G401 (cell line): Measurements from ENCODE around the gene AP1S2. TPM values are rescaled to one million over a fixed set of nuclear protein-coding genes. Genes with fewer than 3 reads are reported as not detected.

ENCODE experiments used
- DNase-seq: peaks from one replicate; pipeline ENCODE4 v3.0.0-alpha.2; 2015; ENCODE audit warnings: low spot score
- in situ Hi-C: cut with HindIII; loops from 2 replicates; pipeline ENCODE4 v1.10.0; 2016; ENCODE audit warnings: low sequenced_read_pairs, mixed read lengths
- total RNA-seq: library from RNA; depleted of rRNA; stranded (reverse); fragments of >200 nt; shearing (Covaris generic); gene quantifications from 2 replicates; pipeline ENCODE4 v1.2.3, GENCODE V29; 2014; rRNA removed

AP1S2 gene
- total RNA-seq, 1 experiment from 2014 or later, result 2.4 TPM

DNA sequence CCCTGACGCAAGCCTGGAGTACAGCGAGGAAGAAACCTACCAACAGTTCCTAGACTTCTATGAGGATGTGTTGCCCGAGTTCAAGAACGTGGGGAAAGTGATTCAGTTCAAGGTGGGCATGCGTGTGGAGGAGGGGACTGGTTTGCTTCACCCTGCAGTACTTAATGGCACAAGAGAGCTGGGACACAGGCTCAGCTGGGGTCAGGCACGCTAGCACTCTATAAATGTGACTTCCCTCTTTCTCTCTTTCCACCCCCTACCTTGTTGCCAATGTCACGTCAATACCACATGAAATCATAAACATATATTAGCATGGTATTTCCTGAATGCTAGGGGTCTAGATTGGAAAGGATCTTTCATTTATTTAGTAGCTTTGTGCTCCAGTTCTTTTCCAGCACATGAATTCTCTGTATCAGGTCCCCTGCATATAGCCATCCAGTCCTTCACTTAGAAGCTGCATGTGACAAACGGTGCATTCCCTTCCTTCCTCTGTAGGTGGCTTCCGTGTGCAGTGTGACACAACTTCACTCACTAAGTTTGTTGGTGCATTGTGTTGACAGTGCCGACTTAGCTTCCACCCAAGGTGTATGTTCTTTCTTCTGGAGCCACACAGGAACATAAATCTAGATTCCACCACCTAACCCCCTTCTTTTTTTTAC lies 38.7 kb downstream of the AP1S2 start:
- DNase-seq, result peak; percentile 8
- in situ Hi-C loops, result no loop called here

DNA sequence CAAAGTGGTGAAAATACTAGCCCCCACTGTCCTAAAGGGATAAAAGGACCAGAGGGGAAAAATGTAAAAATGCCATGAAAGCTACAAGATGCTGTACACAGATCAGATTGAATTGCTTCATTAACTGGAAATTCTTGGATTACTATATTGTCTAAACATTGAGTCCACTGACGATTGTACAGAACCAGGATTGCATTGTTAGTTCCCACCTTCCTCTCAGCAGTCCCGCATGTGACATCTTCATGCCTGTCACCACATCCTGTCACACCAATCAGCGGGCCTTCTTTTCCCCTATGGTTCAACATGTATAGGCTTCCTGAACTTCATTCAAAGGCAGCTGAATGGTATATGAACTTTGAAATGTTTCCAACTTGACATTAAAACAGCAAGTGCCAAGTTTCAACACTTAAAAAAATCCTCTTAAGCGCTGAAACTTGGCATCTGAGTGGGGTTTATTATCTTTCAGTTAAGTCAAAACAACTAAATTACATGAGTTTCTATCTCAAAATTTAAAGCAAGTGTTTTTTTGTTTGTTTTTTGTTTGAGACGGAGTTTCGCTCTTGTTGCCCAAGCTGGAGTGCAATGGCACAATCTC lies 39.7 kb downstream of the AP1S2 start:
- no peak for DNase-seq
- in situ Hi-C loops, result no loop called here

DNA sequence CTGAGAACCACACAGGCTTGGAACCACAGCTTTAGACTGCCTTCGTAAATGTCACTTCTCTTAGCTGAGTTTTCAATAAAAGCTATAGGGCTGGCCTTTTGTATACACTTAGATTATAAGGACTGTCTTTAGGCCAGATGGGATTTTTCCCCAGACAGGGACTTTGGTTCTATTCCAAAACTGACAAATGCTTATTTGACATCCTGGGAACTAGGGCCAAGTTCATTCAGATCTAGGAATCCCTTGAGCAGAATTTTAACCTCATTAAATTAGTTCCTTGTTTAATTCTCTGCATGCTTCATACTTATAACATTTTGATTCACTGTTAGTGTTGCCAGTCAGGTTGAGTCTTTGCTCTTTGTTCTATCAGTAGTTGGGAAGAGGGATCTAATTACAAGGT lies 41.2 kb downstream of the AP1S2 start:
- in situ Hi-C loops, result no loop called here
- DNase-seq, result peak; percentile 11

DNA sequence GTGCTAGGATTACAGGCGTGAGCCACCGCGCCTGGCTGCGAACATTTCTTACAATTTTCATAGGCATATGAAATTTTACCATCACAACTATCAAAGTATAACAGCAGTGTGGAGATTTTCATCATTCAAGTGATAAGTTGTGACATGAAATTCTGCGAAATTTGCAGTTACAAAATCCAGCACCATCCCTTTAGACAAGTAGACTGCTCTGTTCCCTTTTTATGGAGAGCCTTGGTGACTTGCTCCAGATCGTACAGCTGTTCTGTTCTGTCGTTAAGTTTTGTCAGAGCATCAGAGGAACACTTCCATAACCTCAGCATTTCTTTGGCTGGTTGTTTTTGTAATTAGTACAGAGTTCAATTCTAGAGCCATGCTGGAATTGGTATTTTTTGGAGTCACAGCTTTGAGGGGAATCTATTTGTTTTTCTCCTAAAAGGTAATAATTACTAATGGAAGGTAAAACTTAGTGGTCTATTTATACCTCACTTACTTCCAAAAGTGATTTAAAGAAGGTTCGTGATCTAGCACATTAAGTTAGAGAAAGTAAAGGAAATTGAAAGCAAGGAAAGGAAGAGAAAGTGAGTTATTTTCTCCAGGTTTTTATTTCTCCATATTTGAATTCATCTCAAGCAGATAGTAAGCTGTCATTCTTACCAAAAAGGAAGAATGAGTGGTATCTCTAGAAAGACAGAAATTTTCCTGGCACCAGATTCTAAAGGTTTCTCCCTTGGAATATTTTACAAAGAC lies 42.2 kb downstream of the AP1S2 start:
- in situ Hi-C loops, result no loop called here
- DNase-seq, result no peak

DNA sequence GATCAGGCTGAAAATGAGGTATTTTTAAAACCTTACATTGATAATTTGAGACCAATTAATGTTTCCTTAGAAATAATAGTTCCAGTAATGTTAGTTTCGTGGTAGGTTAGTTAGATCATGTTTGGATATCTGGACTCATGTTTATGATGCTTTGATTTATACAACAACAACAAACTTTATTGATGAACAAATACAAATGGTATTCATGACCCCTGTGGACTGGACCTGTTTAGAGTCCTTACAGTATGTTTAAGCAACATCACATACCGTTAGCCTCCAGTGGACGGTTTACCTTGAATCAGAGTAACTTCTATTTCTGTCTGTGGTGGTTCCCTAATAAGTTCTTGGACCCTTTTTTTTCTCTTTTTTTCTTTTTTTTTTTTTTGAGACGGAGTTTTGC lies 46.4 kb downstream of the AP1S2 start:
- no peak for DNase-seq
- in situ Hi-C loops, result no loop called here

DNA sequence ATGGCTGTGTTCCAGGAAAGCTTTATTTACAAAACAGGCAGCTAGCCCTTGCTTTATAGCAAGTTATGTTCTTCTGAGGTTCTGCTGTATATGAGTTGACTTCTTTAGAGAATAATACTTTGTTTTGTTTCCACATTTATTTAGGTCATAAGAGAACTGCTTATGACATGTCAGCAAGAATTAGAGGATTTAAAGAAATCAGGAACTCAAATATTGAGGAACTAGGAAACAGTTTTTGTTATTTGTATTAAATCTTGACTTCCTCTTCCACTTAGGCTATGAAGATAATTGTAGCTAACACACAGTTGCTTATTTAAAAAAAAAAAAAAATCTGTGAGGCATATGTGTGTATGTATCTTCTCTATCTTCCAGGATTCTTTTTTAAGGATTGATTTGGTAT lies 50.0 kb downstream of the AP1S2 start:
- in situ Hi-C loops, result no loop called here
- DNase-seq, result no peak

DNA sequence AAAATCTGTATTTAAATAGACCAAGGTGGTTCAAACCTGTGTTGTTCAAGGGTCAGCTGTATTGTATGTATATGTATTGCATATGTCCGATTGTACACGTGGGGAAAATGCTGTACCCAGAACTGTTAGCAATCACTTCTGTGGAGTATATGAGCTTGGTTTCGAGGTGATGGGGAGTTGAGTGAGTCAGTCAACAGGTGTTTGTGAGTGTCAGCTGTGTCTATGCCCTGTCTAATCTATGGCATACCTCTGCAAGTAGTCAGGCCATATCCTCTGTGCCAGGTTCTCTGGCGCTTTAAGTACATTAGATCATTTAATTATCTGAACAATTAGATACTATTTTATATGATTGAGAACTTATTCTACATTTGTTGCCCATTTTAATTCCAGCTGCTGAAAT lies 56.9 kb downstream of the AP1S2 start:
- no peak for DNase-seq
- in situ Hi-C loops, result no loop called here

DNA sequence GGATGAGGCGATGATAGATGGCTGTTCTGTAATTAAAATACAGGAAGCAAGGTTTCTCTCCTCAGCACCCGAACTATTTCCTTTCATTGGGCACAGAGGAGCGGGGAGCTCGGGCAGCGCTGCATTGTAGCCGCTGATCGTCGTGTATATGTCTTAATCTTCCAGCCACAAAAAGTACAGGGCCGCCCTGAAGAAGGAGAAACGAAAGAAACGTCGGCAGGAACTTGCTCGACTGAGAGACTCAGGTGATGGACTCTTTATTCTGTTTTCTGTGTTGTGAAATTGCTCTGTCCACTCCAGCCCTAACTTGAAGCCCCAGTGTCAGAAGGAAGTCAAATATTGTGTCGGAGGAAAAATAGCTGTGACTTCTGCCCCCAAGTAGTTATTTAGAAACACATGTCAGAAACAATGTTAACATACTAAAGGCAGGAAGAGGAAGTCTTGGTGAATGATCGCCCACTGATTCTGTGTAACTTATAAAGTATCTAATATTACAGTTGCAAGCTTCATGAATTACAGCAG lies 63.8 kb downstream of the AP1S2 start:
- DNase-seq, result no peak
- in situ Hi-C loops, result no loop called here

DNA sequence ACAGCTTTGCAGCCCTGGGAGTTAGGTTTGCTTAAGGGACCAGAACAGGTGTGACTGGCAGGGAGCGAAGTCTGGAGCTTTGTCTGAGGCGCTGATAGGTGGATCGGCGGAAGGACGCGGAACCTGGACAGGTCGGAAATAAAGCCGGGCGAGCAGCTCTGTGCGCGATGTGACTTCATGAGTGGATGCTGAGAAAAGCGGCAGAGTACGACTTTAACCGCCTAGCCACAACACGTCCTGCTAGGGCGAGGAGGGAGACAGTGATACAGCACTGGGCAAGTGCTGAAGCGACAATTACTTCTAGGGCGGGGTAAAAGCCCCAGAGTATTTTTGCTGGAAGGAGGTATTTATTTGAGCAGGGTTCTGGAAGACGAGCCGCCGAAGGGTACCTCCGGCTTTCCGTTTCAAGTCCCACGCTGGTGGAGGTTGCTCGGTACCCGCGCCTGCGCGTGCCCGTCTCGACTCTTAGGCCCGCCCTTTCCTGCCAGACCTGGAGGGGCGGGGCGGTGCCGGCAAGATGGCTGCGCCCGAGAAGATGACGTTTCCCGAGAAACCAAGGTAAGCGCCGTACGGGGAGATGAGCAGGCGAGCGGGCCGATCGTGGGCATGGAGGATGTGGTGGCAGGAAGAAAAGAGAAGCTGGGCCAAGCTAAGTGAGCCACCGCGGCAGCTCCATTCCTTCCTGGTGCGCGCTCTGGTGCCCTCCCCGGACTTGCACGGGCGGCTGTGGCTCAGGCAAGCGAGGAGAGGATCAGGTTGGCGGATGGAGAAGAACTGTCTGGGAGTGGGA lies 64.4 kb downstream of the AP1S2 start, which contains the start of gene ZRSR2:
ZRSR2 (plus strand) TSS at position 506 of the 790 bp plus-strand sequence; CDS start at position 518, 12 bp downstream.
- DNase-seq, result peak; percentile 85
- in situ Hi-C loops, result no loop called here

DNA sequence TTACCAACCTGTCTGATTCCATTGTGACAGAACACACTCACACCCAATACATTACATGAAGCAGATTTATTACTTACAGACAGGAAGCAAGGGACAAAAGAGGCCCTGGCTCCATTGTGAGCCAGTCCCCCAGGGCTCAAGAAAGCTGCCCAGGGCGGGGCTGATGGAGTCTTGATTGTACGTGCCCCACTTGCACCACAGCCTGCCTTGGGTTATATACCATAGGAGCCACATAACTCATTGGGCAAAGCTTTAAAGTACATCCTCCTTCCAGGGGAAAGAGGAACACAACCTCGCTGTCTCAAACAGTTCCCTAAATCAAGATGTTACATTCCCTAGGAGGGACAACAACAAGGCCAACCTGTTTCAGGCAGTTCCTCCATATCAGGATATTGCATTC lies 67.7 kb downstream of the AP1S2 start:
- no peak for DNase-seq
- in situ Hi-C loops, result no loop called here

DNA sequence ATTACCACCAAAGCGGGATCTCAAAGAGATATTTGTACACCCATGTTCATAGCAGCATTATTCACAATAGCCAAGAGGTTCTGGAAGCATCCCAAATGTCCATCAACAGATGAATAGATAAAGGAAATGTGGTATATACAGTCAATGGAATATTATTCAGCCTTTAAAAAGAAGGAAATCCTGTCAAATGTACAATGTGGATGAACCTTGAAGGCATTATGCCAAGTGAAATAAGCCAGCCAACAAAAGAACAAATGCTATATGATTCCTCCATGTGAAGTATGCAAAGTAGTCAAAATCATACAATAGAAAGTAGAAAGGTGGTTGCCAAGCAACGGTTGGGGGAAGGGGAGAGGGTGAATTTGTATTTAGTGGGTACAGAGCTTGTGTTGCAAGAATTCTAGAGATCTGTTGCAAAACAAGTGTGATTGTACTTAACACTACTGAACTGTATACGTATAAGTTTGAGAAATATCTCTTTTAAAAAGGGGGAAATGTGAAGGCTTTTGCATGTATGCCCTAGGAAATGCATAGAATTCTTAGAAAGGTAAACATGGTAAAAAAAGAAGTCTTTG lies 69.3 kb downstream of the AP1S2 start:
- no peak for DNase-seq
- in situ Hi-C loops, result no loop called here

DNA sequence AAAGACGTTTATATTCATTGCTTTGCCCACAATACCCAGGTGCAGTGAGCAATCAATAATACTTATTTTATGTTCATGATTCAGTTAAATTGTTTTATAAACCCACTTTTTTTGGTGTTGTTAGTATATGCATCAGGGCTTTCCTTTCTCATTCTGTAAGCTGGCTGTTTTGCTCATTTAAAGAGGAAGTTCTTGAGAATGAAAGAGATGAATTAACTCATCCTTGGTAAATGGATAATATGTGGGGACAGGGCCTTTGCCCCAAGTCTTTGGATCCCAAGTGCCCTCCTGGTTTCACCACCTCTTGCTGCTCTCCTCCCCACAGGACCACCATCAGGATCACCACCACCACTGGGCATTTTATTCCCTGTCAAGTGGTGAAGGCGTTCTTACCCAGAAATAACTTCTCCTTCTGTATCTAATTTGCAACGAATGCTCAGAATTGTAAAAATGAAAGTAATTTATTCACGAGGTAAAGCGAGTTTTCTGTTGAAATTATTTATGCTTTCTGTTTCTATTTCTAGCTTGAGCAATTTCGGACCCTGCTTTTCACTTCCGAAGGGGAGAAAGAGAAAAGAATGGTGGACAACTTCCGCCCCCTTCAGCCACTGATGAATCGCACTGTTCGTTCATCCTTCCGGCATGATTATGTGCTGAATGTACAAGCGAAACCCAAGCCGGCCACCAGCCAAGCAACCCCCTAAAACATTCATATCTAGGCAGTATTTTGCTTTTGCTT lies 72.5 kb downstream of the AP1S2 start:
- in situ Hi-C loops, result no loop called here
- DNase-seq, result no peak

Other genes starting within 250 kb of the AP1S2 start
- gene CLTRN, start 190.0 kb downstream of the AP1S2 start, total RNA-seq, result 0.06 TPM in 1 of 2 replicates, not detected in the other
- 0.80 and 4.3 TPM in 2 replicates for gene CA5B, start 116.5 kb downstream of the AP1S2 start, total RNA-seq
- 0.49 TPM in 1 of 2 replicates, not detected in the other for gene ZRSR2, start 64.3 kb downstream of the AP1S2 start, total RNA-seq